ENCODE data around the gene RIBC1. TPM values are rescaled to one million over a fixed set of nuclear protein-coding genes. Genes with fewer than 3 reads are reported as not detected.

The RIBC1 gene
- total RNA-seq, 2 donors from 2014 or later, result 0.66 to 0.72 TPM

- H3K27me3 ChIP-seq, result no peaks in the 10 kb centered on the region
- DNase-seq, result no peak
- TF ChIP-seq CTCF (IDR thresholded peaks at IDR 0.05), result no peak
- no peaks in the 10 kb centered on the region for H3K4me1 ChIP-seq
- no peaks in the 10 kb centered on the region for H3K36me3 ChIP-seq
- no peaks in the 10 kb centered on the region for H3K9me3 ChIP-seq
- no peak overlapping the region for H3K9ac ChIP-seq (ENCODE audit: low read depth in 2 of 2, low read length in 2 of 2)
- no peak overlapping the region for H3K4me3 ChIP-seq
- intact Hi-C loops (cut with DNase I), result no loop called here
- no peak overlapping the region for H3K27ac ChIP-seq
Measured at GRCh38 chrX:53476371-53476770, 53.7 kb downstream of the RIBC1 start.

GRCh38 chrX:53479301-53479700 lies 56.6 kb downstream of the RIBC1 start:
- Histone ChIP-seq H3K36me3 (no peaks in the 10 kb centered on the region), H3K27me3 (no peaks in the 10 kb centered on the region), H3K4me1 (no peaks in the 10 kb centered on the region), H3K9me3 (no peaks in the 10 kb centered on the region), H3K4me3 (no peak overlapping the region), H3K9ac (ENCODE audit: low read depth in 2 of 2, low read length in 2 of 2) (no peak overlapping the region), H3K27ac (no peak overlapping the region)
- intact Hi-C loops (cut with DNase I), result no loop called here
- no peak for TF ChIP-seq CTCF (IDR thresholded peaks at IDR 0.05)
- DNase-seq, result no peak

Small RNAs within 50 kb of the gene (microRNA-seq; reads per million reads assigned to microRNA genes)
- 1.7 reads per million for gene MIR6857

Other genes starting within 250 kb of the RIBC1 start
- gene KDM5C, start 197.7 kb upstream of the RIBC1 start, total RNA-seq, result 100 to 1,000 TPM; 115 to 130 TPM
- 10 to 100 TPM; 23.1 to 26.1 TPM for gene IQSEC2, start 141.3 kb upstream of the RIBC1 start, total RNA-seq
- gene SMC1A, start 219 bp upstream of the RIBC1 start, total RNA-seq, result 100 to 1,000 TPM in 1 of 2 donors, 10 to 100 TPM in 1; 68.4 to 124 TPM
- 100 to 1,000 TPM in 1 of 2 donors, 10 to 100 TPM in 1; 78.7 to 172 TPM for gene HSD17B10, start 11.5 kb downstream of the RIBC1 start, total RNA-seq